ENCODE results near the gene TRABD. TPM values are rescaled to one million over a fixed set of nuclear protein-coding genes. Genes with fewer than 3 reads are reported as not detected.

The TRABD gene, protein sequence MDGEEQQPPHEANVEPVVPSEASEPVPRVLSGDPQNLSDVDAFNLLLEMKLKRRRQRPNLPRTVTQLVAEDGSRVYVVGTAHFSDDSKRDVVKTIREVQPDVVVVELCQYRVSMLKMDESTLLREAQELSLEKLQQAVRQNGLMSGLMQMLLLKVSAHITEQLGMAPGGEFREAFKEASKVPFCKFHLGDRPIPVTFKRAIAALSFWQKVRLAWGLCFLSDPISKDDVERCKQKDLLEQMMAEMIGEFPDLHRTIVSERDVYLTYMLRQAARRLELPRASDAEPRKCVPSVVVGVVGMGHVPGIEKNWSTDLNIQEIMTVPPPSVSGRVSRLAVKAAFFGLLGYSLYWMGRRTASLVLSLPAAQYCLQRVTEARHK
- 5.5 TPM for total RNA-seq

DNA sequence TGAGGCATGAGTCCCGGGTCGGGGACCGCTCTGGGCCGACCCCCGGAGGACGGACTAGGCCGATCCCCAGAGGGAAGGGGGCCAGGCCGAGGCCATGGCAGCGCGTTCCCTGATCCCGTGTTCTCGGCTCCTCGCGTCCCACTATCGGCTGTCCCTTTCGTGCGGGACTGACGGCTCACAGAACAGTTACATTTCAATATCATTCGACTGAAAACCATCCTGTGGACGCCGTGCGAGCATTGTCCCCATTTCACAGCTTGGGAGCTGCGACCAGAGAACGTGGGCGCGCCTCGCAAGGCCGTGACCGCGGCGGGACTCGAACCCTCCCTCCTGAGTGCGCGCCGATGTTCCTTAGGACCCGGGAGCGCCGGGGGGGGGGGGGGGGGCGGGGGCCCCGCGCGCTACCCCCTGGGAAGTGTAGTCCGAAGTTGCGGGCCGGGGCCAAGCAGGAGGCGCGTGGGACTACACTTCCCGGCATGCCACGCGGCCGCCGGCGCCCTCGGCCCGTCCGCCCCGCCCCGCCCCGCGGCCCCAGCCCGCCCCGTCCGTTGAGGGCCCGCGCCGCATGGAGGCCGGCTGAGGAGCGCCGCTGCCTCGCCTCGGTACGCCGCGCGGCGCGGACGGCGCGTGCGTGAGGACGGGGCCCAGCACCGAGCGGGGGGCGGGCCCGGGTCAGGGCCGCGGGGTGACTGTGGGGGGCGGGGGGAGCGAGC, at the start of gene TRABD:
TRABD (plus strand) TSS at position 539 of the 713 bp plus-strand sequence. CDS start 7,148 bp downstream, outside the sequence.

GRCh38 chr22:50170453-50171318, 15.0 kb upstream of the TRABD start, which contains the start of gene PANX2:
TSS of gene PANX2 (plus strand) at chr22:50170731. CDS start at chr22:50170731, 0 bp downstream.

DNA sequence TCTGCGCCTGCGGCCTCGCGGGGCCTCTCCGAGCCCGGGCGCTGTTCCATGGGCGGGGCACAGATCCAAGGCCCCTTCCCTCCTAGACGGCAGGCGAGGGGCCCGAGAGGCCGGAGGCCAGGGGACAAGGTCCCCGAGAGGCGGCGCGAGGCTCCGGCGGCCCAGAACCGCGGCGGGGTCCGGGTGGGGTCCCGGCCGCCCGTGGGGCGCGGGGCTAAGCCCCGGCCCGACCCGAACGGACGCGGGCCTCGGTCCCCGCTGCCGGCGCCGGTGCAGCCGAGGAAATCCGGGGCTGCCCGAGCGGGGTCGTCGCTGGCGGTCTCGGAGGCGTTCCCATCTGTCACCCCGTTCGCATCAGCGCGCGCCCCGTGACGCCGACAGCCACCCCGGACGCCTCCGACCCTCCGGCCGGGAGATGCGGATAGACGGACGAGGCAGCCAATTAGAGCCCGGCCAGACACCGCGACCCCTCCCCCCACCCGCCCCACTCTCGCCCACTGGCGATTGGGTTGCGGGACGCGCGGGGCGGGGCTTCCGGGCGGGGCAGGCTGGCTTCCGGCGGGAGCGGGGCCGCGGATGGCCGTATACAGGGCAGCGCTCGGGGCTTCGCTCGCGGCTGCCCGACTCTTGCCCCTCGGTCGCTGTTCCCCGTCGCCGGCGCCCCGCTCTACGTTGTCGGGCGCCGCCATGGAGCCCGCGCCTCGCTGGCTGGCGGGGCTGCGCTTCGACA, 14.9 kb downstream of the TRABD start, which contains the start of gene SELENOO:
SELENOO (plus strand) TSS at position 551 of the 730 bp plus-strand sequence; CDS start at position 577, 26 bp downstream.

GRCh38 chr22:50244420-50245213, 58.9 kb downstream of the TRABD start, which contains the start of gene TUBGCP6:
TSS of gene TUBGCP6 (minus strand) at chr22:50245023. CDS start at chr22:50244459, 564 bp downstream.

Other genes with a start within 250 kb of the TRABD start
- 15.2 TPM for gene PIM3, start 225.1 kb upstream of the TRABD start, total RNA-seq
- 0.69 TPM for gene IL17REL, start 173.1 kb upstream of the TRABD start, total RNA-seq
- not detected for gene TTLL8, start 127.6 kb upstream of the TRABD start, total RNA-seq
- 74.5 TPM for gene MLC1, start 100.5 kb upstream of the TRABD start, total RNA-seq
- gene MOV10L1, start 95.9 kb upstream of the TRABD start, total RNA-seq, result 1.8 TPM
- 4.8 TPM for gene PANX2, start 15.2 kb upstream of the TRABD start, total RNA-seq
- gene SELENOO, start 15.1 kb downstream of the TRABD start, total RNA-seq, result 7.4 TPM
- gene TUBGCP6, start 59.1 kb downstream of the TRABD start, total RNA-seq, result 34.4 TPM
- 19.6 TPM for gene HDAC10, start 65.4 kb downstream of the TRABD start, total RNA-seq
- 11.8 TPM for gene MAPK12, start 75.8 kb downstream of the TRABD start, total RNA-seq
- gene MAPK11, start 84.5 kb downstream of the TRABD start, total RNA-seq, result 13.4 TPM
- 52.4 TPM for gene PLXNB2, start 121.7 kb downstream of the TRABD start, total RNA-seq
- 24.2 TPM for gene DENND6B, start 141.1 kb downstream of the TRABD start, total RNA-seq
- gene PPP6R2, start 157.4 kb downstream of the TRABD start, total RNA-seq, result 62.1 TPM